IMR-90 (cell line): ENCODE data around the gene CD86. TPM values are rescaled to one million over a fixed set of nuclear protein-coding genes. Genes with fewer than 3 reads are reported as not detected.
"Not testable (repeated sequence)": the region's sequence is repeated elsewhere in the genome, so short reads cannot be mapped to it uniquely, and the experiment has no call there.

ENCODE experiments used
- ATAC-seq: fragments of 200-7000 bp; cut with Tn5 transposase; 2 replicates; pipeline ENCODE4 v1.9.1; 2020; ENCODE audit warnings: low read depth, mild to moderate bottlenecking, moderate library complexity
- BruUV-seq: library from RNA; stranded (reverse); fragments of 400-500 nt; replicated peaks from 2 replicates; lab custom pipeline; 2021; lab: Mats Ljungman, UMichigan
- CTCF ChIA-PET: fragments of 300-600 bp; formaldehyde crosslinking; extraction: SDS; loops from one replicate; lab custom pipeline; 2021; ENCODE audit warnings: antibody characterized with exemption; lab: Yijun Ruan, JAX
- POLR2A ChIA-PET: fragments of 300-600 bp; sonication (Branson Sonifier 250); formaldehyde crosslinking; loops from one replicate; lab custom pipeline; 2022; ENCODE audit warnings: antibody characterized with exemption; ENCODE audit not compliant: unreplicated experiment; lab: Charles Lee
- DNase-seq: peaks from one replicate; pipeline ENCODE4 v3.0.0; 2013
- H2AFZ ChIP-seq: replicated peaks from 2 replicates; pipeline ENCODE3; 2013; ENCODE audit warnings: low read length, mild to moderate bottlenecking; ENCODE audit not compliant: poor library complexity
- H2AK5ac ChIP-seq: 2 replicates; pipeline ENCODE4 v1.6.1; 2013; ENCODE audit warnings: low read depth, low read length, inconsistent platforms
- H2AK9ac ChIP-seq: replicated peaks from 2 replicates; pipeline ENCODE3; 2013; ENCODE audit warnings: mild to moderate bottlenecking, low read depth, low read length, moderate library complexity; ENCODE audit not compliant: poor library complexity
- H2BK120ac ChIP-seq: 2 replicates; pipeline ENCODE4 v1.6.1; 2013; ENCODE audit warnings: low read depth, low read length, inconsistent platforms
- H2BK15ac ChIP-seq: 3 replicates; pipeline ENCODE4 v1.6.1; 2013; ENCODE audit warnings: low read depth, low read length, inconsistent platforms
- H2BK20ac ChIP-seq: 2 replicates; pipeline ENCODE4 v1.6.1; 2013; ENCODE audit warnings: low read depth, mild to moderate bottlenecking, inconsistent platforms, low read length, moderate library complexity
- H2BK5ac ChIP-seq: 2 replicates; pipeline ENCODE4 v1.6.1; 2013; ENCODE audit warnings: mild to moderate bottlenecking, low read depth, low read length, inconsistent platforms; ENCODE audit not compliant: poor library complexity, severe bottlenecking
- H3K14ac ChIP-seq: replicated peaks from 2 replicates; pipeline ENCODE4 v1.6.1; 2013; ENCODE audit warnings: low read depth, low read length, inconsistent platforms
- H3K18ac ChIP-seq: 2 replicates; pipeline ENCODE4 v1.6.1; 2013; ENCODE audit warnings: low read depth, low read length, control low read depth
- H3K23ac ChIP-seq: 2 replicates; pipeline ENCODE4 v1.6.1; 2013; ENCODE audit warnings: low read depth, low read length, inconsistent platforms
- H3K27ac ChIP-seq: 2 replicates; pipeline ENCODE4 v1.5.1; 2013; ENCODE audit warnings: mild to moderate bottlenecking, control low read depth, low read length; ENCODE audit not compliant: insufficient read depth
- H3K27me3 ChIP-seq: 2 replicates; pipeline ENCODE4 v1.6.1; 2013; ENCODE audit warnings: low read length; ENCODE audit not compliant: control insufficient read depth, insufficient read depth
- H3K36me3 ChIP-seq: 2 replicates; pipeline ENCODE4 v1.6.1; 2013; ENCODE audit warnings: low read length, mixed read lengths; ENCODE audit not compliant: control insufficient read depth, insufficient read depth
- H3K4ac ChIP-seq: 2 replicates; pipeline ENCODE4 v1.6.1; 2013; ENCODE audit warnings: low read depth, low read length, inconsistent platforms
- H3K4me1 ChIP-seq: 2 replicates; pipeline ENCODE4 v1.6.1; 2013; ENCODE audit warnings: low read length, mixed read lengths; ENCODE audit not compliant: control insufficient read depth, insufficient read depth
- H3K4me2 ChIP-seq: 2 replicates; pipeline ENCODE4 v1.6.1; 2013; ENCODE audit warnings: low read depth, mild to moderate bottlenecking, control low read depth, low read length, moderate library complexity
- H3K4me3 ChIP-seq: 2 replicates; pipeline ENCODE4 v1.5.1; 2013; ENCODE audit warnings: low read depth, mild to moderate bottlenecking, control low read depth, low read length, moderate library complexity; ENCODE audit not compliant: insufficient read depth
- H3K56ac ChIP-seq: 2 replicates; pipeline ENCODE4 v1.6.1; 2013; ENCODE audit warnings: low read length, inconsistent platforms; ENCODE audit not compliant: insufficient read depth; ENCODE audit errors: extremely low read depth
- H3K79me1 ChIP-seq, 2 experiments: 2 replicates each; pipeline ENCODE4 v1.6.1; 2013; ENCODE audit warnings: low read length in 2 of 2, inconsistent platforms in 1 of 2, low read depth in 1 of 2
- H3K9ac ChIP-seq: 2 replicates; pipeline ENCODE4 v1.6.1; 2013; ENCODE audit warnings: low read depth, low read length, control low read depth
- H3K9me1 ChIP-seq: 2 replicates; pipeline ENCODE4 v1.6.1; 2013; ENCODE audit warnings: low read length, inconsistent platforms; ENCODE audit not compliant: insufficient read depth
- H3K9me3 ChIP-seq: 2 replicates; pipeline ENCODE4 v1.6.1; 2013; ENCODE audit warnings: low read length; ENCODE audit not compliant: control insufficient read depth, insufficient read depth
- H4K20me1 ChIP-seq: 2 replicates; pipeline ENCODE4 v1.6.1; 2013; ENCODE audit warnings: low read length, inconsistent platforms; ENCODE audit not compliant: insufficient read depth
- H4K5ac ChIP-seq: 2 replicates; pipeline ENCODE4 v1.6.1; 2013; ENCODE audit warnings: mild to moderate bottlenecking, low read depth, low read length, control low read depth
- H4K8ac ChIP-seq, 2 experiments: 2 replicates each; pipeline ENCODE4 v1.6.1; 2013; ENCODE audit warnings: low read depth in 2 of 2, low read length in 2 of 2, control low read depth in 1 of 2, inconsistent platforms in 1 of 2
- H4K91ac ChIP-seq: 2 replicates; pipeline ENCODE4 v1.6.1; 2013; ENCODE audit warnings: low read depth, low read length, inconsistent platforms; ENCODE audit not compliant: insufficient read depth
- WGBS, 2 experiments: methylation state at CpG; one replicate each; pipeline versions ENCODE4 v1.1.5 to v1.1.7; 2013; ENCODE audit warnings: missing lambda C conversion rate in 2 of 2; ENCODE audit not compliant: insufficient read length in 1 of 2; ENCODE audit errors: extremely low coverage in 2 of 2; 5-methylcytosine and 5-hydroxymethylcytosine counted together
- dilution Hi-C: fragments of 300-500 bp; cut with HindIII; formaldehyde crosslinking; loops from one replicate; pipeline ENCODE4 v1.14.3; 2018; ENCODE audit warnings: low sequenced_read_pairs; ENCODE audit not compliant: unreplicated experiment
- in situ Hi-C: fragments of 300-500 bp; cut with MboI; formaldehyde crosslinking; loops from 3 replicates; pipeline ENCODE4 v1.14.3; 2019; ENCODE audit warnings: low sequenced_read_pairs, inconsistent platforms, mixed read lengths
- intact Hi-C: fragments of 100-400 bp; cut with micrococcal nuclease; formaldehyde crosslinking; loops from 2 replicates; pipeline ENCODE4 v1.10.0; 2022
- polyA plus RNA-seq, 3 experiments: library from polyadenylated mRNA; depleted of rRNA; stranded (reverse); fragments of >200 nt; gene quantifications; 2 replicates each; pipeline ENCODE4 v1.2.3, GENCODE V29; 2012; ENCODE audit warnings: low replicate concordance in 1 of 3
- total RNA-seq: library from RNA; depleted of rRNA; stranded (reverse); fragments of >200 nt; gene quantifications from 2 replicates; pipeline ENCODE4 v1.2.3, GENCODE V29; 2012

Gene CD86
- total and polyA plus RNA-seq, 2 of the 4 experiments (the other 2 are of a cell fraction): not detected

GRCh38 chr3:122047773-122048172 is 7.4 kb upstream of the CD86 start:
- H3K4me2 ChIP-seq, H4K91ac ChIP-seq: not testable (repeated sequence)
- no CpG with 5 or more reads among the region's 11 CpGs for WGBS, 2 experiments

More at GRCh38 chr3:122047773-122048172, 7.4 kb upstream of the CD86 start:
- H2BK20ac ChIP-seq, BruUV-seq, H2AFZ ChIP-seq, H3K36me3 ChIP-seq, CTCF ChIA-PET, H3K56ac ChIP-seq, H3K27me3 ChIP-seq, intact Hi-C loops, H2BK5ac ChIP-seq, H2AK9ac ChIP-seq, H3K4me3 ChIP-seq, H2AK5ac ChIP-seq, H3K4me1 ChIP-seq, H3K9ac ChIP-seq, DNase-seq, H3K23ac ChIP-seq, H3K79me1 ChIP-seq, H4K20me1 ChIP-seq, ATAC-seq, H3K9me3 ChIP-seq, H3K9me1 ChIP-seq, dilution Hi-C loops, H3K18ac ChIP-seq, H2BK120ac ChIP-seq, H3K27ac ChIP-seq, H2BK15ac ChIP-seq, H4K5ac ChIP-seq, POLR2A ChIA-PET, in situ Hi-C loops, H3K4ac ChIP-seq, H3K14ac ChIP-seq, H4K8ac ChIP-seq: not testable (repeated sequence)
